Neural progenitor cell (in vitro differentiated cells): Measurements from ENCODE around the gene AGAP9.
"Not testable (repeated sequence)": the region's sequence is repeated elsewhere in the genome, so short reads cannot be mapped to it uniquely, and the experiment has no call there.

Experiments
- EZH2 ChIP-seq: fragments of 200-600 bp; sonication (generic); IDR thresholded peaks from 2 replicates; pipeline ENCODE4 v1.6.1; 2017; ENCODE audit warnings: antibody characterized with exemption, mild to moderate bottlenecking, moderate library complexity
- TF ChIP-seq, protein P1 (sequence below): fragments of 200-600 bp; sonication (generic); IDR thresholded peaks from 2 replicates; pipeline ENCODE4 v1.5.1; 2017; ENCODE audit warnings: antibody characterized with exemption, mild to moderate bottlenecking

DNA sequence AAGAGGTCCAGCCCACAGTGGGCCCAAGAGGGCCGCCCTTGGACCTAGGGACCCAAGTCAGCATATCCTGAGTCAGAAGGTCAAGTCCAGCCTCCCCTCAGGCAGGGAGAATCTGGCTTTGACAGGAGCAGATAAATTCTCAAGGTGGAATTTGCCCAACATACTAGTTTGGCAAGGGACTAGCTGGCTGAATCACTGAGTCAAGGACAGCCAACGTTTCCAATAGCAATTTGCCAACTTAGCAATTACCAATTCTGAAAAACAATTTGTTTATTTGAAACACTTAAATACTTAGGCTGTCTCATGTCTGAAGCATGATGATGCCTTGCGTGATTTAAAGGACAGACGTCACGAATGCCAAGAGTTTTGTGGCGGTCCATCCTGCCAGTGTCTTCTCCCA lies 29.2 kb downstream of the AGAP9 start:
- TF ChIP-seq, protein P1, sequence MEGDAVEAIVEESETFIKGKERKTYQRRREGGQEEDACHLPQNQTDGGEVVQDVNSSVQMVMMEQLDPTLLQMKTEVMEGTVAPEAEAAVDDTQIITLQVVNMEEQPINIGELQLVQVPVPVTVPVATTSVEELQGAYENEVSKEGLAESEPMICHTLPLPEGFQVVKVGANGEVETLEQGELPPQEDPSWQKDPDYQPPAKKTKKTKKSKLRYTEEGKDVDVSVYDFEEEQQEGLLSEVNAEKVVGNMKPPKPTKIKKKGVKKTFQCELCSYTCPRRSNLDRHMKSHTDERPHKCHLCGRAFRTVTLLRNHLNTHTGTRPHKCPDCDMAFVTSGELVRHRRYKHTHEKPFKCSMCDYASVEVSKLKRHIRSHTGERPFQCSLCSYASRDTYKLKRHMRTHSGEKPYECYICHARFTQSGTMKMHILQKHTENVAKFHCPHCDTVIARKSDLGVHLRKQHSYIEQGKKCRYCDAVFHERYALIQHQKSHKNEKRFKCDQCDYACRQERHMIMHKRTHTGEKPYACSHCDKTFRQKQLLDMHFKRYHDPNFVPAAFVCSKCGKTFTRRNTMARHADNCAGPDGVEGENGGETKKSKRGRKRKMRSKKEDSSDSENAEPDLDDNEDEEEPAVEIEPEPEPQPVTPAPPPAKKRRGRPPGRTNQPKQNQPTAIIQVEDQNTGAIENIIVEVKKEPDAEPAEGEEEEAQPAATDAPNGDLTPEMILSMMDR, result not testable (repeated sequence)
- not testable (repeated sequence) for TF ChIP-seq EZH2
